NB4 (cell line): ENCODE results near the gene SNTG2.

Experiments used
- CTCF ChIP-seq: IDR thresholded peaks from one replicate; pipeline ENCODE4 v1.5.1; 2012; ENCODE audit warnings: low read depth, low read length
- MAX ChIP-seq: IDR thresholded peaks from 2 replicates; pipeline ENCODE4 v1.6.1; 2011; ENCODE audit warnings: low read depth, low read length
- MYC ChIP-seq: IDR thresholded peaks from 2 replicates; pipeline ENCODE4 v1.6.1; 2011; ENCODE audit warnings: low read depth, low read length
- POLR2A ChIP-seq: IDR thresholded peaks from 2 replicates; pipeline ENCODE4 v1.6.1; 2011; ENCODE audit warnings: mild to moderate bottlenecking; ENCODE audit not compliant: insufficient read length; ENCODE audit errors: extremely low read depth

GRCh38 chr2:1394709-1395408, 444.2 kb downstream of the SNTG2 start:
- TF ChIP-seq POLR2A, result no peak
- no peak for TF ChIP-seq CTCF
- TF ChIP-seq MAX, result no peak
- no peak for TF ChIP-seq MYC
